WTC11 (cell line): ENCODE measurements around the gene GRIFIN. TPM values are rescaled to one million over a fixed set of nuclear protein-coding genes. Genes with fewer than 3 reads are reported as not detected.

Experiments used
- ATAC-seq: fragments of 200-7000 bp; cut with Tn5 transposase; 2 replicates; pipeline ENCODE4 v1.10.0; 2021; ENCODE audit warnings: mild to moderate bottlenecking, moderate library complexity
- CTCF ChIA-PET: fragments of 300-600 bp; sonication (Branson Sonifier 250); formaldehyde crosslinking; loops from one replicate; lab custom pipeline; 2021; ENCODE audit warnings: antibody characterized with exemption; lab: Charles Lee
- POLR2A ChIA-PET: fragments of 350-600 bp; sonication (Branson Sonifier 250); formaldehyde crosslinking; loops from one replicate; lab custom pipeline; 2021; ENCODE audit warnings: antibody characterized with exemption; lab: Charles Lee
- DNase-seq: peaks from one replicate; pipeline ENCODE4 v3.0.0; 2021; ENCODE audit warnings: low spot score
- H3K27ac Mint-ChIP-seq: 2 replicates; pipeline ENCODE4 v1.8.0; 2021; ENCODE audit warnings: mixed read lengths
- H3K27me3 Mint-ChIP-seq: 2 replicates; pipeline ENCODE4 v1.8.0; 2021; ENCODE audit warnings: low read depth, mild to moderate bottlenecking, moderate library complexity, mixed read lengths
- H3K36me3 Mint-ChIP-seq: 2 replicates; pipeline ENCODE4 v1.8.0; 2021; ENCODE audit warnings: mixed read lengths
- H3K4me1 Mint-ChIP-seq: 2 replicates; pipeline ENCODE4 v1.8.0; 2022; ENCODE audit warnings: mixed read lengths
- H3K4me3 Mint-ChIP-seq: 2 replicates; pipeline ENCODE4 v1.8.0; 2021; ENCODE audit warnings: mild to moderate bottlenecking, moderate library complexity, mixed read lengths
- H3K9me3 Mint-ChIP-seq: 2 replicates; pipeline ENCODE4 v1.8.0; 2021; ENCODE audit warnings: mixed read lengths
- CREM ChIP-seq: sonication (generic); formaldehyde crosslinking; IDR thresholded peaks from 2 replicates; pipeline ENCODE4 v1.8.1; 2022; ENCODE audit warnings: mild to moderate bottlenecking, missing genetic modification reagents, moderate library complexity
- ESRRA ChIP-seq: sonication (generic); formaldehyde crosslinking; IDR thresholded peaks from 2 replicates; pipeline ENCODE4 v1.8.1; 2022; ENCODE audit warnings: mild to moderate bottlenecking, missing genetic modification reagents, borderline replicate concordance
- FOXJ3 ChIP-seq: sonication (generic); formaldehyde crosslinking; IDR thresholded peaks from 2 replicates; pipeline ENCODE4 v1.9.0; 2021; ENCODE audit warnings: missing genetic modification reagents, mild to moderate bottlenecking, borderline replicate concordance
- GTF2I ChIP-seq: fragments of 250-450 bp; sonication (Bioruptor Pico); conservative IDR thresholded peaks from 2 replicates; pipeline ENCODE4 v1.4.0; 2021; ENCODE audit warnings: mild to moderate bottlenecking
- MXD4 ChIP-seq: fragments of 250-450 bp; sonication (Bioruptor Pico); IDR thresholded peaks from 2 replicates; pipeline ENCODE4 v1.8.0; 2021; ENCODE audit warnings: mild to moderate bottlenecking, moderate library complexity, borderline replicate concordance
- MYBL2 ChIP-seq: sonication (generic); formaldehyde crosslinking; IDR thresholded peaks from 2 replicates; pipeline ENCODE4 v1.8.1; 2023; ENCODE audit warnings: mild to moderate bottlenecking, moderate library complexity, missing genetic modification reagents
- OVOL2 ChIP-seq: fragments of 250-450 bp; sonication (Bioruptor Pico); IDR thresholded peaks from 2 replicates; pipeline ENCODE4 v1.9.0; 2021; ENCODE audit warnings: mild to moderate bottlenecking, borderline replicate concordance
- SMAD4 ChIP-seq: sonication (generic); formaldehyde crosslinking; IDR thresholded peaks from 2 replicates; pipeline ENCODE4 v1.8.0; 2022; ENCODE audit warnings: mild to moderate bottlenecking, missing genetic modification reagents
- TEAD1 ChIP-seq: sonication (generic); formaldehyde crosslinking; IDR thresholded peaks from 2 replicates; pipeline ENCODE4 v1.8.0; 2022; ENCODE audit warnings: mild to moderate bottlenecking, missing genetic modification reagents
- TP53 ChIP-seq: sonication (generic); formaldehyde crosslinking; IDR thresholded peaks from 2 replicates; pipeline ENCODE4 v1.8.1; 2023; ENCODE audit warnings: mild to moderate bottlenecking, missing genetic modification reagents
- ZBTB21 ChIP-seq: sonication (generic); formaldehyde crosslinking; IDR thresholded peaks from 2 replicates; pipeline ENCODE4 v1.8.1; 2023; ENCODE audit warnings: mild to moderate bottlenecking, missing genetic modification reagents, borderline replicate concordance
- ZNF138 ChIP-seq: sonication (generic); formaldehyde crosslinking; conservative IDR thresholded peaks from 2 replicates; pipeline ENCODE4 v1.8.1; 2022; ENCODE audit warnings: mild to moderate bottlenecking, moderate library complexity, missing genetic modification reagents
- ZNF416 ChIP-seq: fragments of 250-450 bp; sonication (Bioruptor Pico); IDR thresholded peaks from 2 replicates; pipeline ENCODE4 v1.9.0; 2021; ENCODE audit warnings: mild to moderate bottlenecking, inconsistent platforms
- ZNF671 ChIP-seq: fragments of 250-450 bp; sonication (Bioruptor Pico); IDR thresholded peaks from 2 replicates; pipeline ENCODE4 v1.8.0; 2021; ENCODE audit warnings: mild to moderate bottlenecking
- total RNA-seq: library from RNA; stranded (reverse); gene quantifications from 3 replicates; pipeline ENCODE4 v1.2.3, GENCODE V29; 2021
- TF ChIP-seq, protein P1 (sequence below): sonication (generic); formaldehyde crosslinking; IDR thresholded peaks from 2 replicates; pipeline ENCODE4 v1.8.0; 2022; ENCODE audit warnings: missing genetic modification reagents
- TF ChIP-seq, protein P2 (sequence below): sonication (generic); formaldehyde crosslinking; IDR thresholded peaks from 2 replicates; pipeline ENCODE4 v1.8.0; 2022; ENCODE audit warnings: mild to moderate bottlenecking, missing genetic modification reagents
- TF ChIP-seq, protein P3 (sequence below): sonication (generic); formaldehyde crosslinking; IDR thresholded peaks from 2 replicates; pipeline ENCODE4 v1.8.1; 2023; ENCODE audit warnings: mild to moderate bottlenecking, missing genetic modification reagents
- TF ChIP-seq, protein P4 (sequence below): sonication (generic); formaldehyde crosslinking; IDR thresholded peaks from 2 replicates; pipeline ENCODE4 v1.8.0; 2022; ENCODE audit warnings: mild to moderate bottlenecking, missing genetic modification reagents
- TF ChIP-seq, protein P5 (sequence below): sonication (generic); formaldehyde crosslinking; IDR thresholded peaks from 2 replicates; pipeline ENCODE4 v1.8.0; 2023; ENCODE audit warnings: missing genetic modification reagents

Gene GRIFIN
- total RNA-seq, 1 experiment from 2014 or later = not detected

DNA sequence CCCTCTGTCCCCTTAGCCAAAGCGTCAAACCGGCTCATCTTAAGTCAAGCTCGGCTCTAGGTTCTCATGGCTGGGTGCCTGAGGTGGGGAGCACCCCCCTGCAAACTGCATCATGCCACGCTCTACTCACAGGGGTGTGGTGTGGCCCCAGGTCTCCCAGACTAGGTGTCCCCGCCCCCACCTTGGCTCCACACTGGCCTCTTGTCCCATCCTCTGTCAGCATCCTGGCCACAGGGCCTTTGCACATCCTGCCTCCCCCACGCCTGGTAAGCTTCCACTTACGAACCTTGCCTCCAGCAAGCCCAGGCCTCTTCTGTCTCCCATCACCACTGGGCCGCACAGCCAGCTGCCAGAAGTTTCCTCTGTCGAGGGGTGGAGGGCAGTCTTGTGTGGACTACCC lies 20.2 kb upstream of the GRIFIN start (continued):
- no peak for TF ChIP-seq ZNF671 (CRISPR knock-in tag)
- TF ChIP-seq FOXJ3 (CRISPR knock-in tag) = no peak
- no peak for TF ChIP-seq ZNF138 (CRISPR knock-in tag)
- no peak for TF ChIP-seq OVOL2 (CRISPR knock-in tag)
- TF ChIP-seq TEAD1 (CRISPR knock-in tag) = no peak
- TF ChIP-seq ZBTB21 (CRISPR knock-in tag) = no peak
- TF ChIP-seq, protein P1, sequence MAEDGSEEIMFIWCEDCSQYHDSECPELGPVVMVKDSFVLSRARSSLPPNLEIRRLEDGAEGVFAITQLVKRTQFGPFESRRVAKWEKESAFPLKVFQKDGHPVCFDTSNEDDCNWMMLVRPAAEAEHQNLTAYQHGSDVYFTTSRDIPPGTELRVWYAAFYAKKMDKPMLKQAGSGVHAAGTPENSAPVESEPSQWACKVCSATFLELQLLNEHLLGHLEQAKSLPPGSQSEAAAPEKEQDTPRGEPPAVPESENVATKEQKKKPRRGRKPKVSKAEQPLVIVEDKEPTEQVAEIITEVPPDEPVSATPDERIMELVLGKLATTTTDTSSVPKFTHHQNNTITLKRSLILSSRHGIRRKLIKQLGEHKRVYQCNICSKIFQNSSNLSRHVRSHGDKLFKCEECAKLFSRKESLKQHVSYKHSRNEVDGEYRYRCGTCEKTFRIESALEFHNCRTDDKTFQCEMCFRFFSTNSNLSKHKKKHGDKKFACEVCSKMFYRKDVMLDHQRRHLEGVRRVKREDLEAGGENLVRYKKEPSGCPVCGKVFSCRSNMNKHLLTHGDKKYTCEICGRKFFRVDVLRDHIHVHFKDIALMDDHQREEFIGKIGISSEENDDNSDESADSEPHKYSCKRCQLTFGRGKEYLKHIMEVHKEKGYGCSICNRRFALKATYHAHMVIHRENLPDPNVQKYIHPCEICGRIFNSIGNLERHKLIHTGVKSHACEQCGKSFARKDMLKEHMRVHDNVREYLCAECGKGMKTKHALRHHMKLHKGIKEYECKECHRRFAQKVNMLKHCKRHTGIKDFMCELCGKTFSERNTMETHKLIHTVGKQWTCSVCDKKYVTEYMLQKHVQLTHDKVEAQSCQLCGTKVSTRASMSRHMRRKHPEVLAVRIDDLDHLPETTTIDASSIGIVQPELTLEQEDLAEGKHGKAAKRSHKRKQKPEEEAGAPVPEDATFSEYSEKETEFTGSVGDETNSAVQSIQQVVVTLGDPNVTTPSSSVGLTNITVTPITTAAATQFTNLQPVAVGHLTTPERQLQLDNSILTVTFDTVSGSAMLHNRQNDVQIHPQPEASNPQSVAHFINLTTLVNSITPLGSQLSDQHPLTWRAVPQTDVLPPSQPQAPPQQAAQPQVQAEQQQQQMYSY (CRISPR knock-in tag) = no peak
- TF ChIP-seq CREM = no peak
- TF ChIP-seq, all 79 proteins: peak for 5

DNA sequence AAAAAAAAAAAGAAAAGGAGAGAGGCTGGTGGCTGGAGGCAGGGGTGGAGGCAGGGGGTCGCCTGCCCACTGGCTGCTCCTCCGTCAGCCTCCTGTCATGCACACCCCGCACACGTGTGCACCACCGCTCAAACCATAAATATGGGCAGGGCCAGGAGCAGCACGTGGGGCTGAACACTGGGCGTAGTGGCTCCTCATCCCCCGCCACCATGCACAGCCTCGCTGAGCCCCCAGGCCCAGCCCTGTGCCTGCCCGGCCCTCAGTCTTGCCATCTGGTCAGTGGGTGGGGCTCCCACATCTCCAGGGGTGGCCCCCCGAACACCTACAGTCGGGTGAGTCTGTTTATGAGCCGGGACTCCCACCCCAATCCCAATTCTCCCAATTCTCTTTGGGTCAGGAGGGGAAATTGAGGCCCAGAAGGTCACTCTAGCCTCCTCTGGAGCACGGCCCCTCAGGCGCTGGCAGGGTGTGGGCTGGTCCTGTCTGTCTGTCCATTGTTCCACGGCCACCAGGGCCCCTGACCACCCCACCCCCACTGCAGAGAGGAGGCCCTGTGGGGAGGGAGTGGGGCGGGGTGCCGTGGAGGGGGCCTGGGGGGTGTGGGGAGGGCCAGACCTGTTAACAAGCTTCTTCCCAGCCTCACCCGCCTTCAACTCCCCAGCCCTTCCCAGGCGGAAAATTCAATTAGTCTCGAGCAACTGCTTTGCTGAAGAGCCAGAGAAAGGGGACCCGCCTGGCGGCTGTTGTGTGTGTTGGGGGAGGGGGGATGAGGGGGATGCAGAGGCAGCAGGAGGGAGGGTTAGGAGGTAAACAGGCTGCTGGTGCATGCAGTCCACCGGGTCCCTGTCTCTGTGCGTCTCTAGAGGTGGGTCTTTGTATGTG lies 19.5 kb upstream of the GRIFIN start:
- peaks cover 39% of the 10 kb centered on the region for H3K4me1 Mint-ChIP-seq
- POLR2A ChIA-PET = no interaction called here
- peak; percentile 51; the same call in 1 of the 2 replicates for TF ChIP-seq GTF2I (CRISPR knock-in tag)
- TF ChIP-seq MXD4 (CRISPR knock-in tag) = no peak
- H3K9me3 Mint-ChIP-seq = peaks cover 9% of the 10 kb centered on the region
- H3K27me3 Mint-ChIP-seq = no peaks in the 10 kb centered on the region; the same call in 1 of the 2 replicates
- H3K36me3 Mint-ChIP-seq = no peaks in the 10 kb centered on the region
- DNase-seq (no peak), ATAC-seq (peak; percentile 49)
- H3K4me3 Mint-ChIP-seq = no peak overlapping the region
- H3K27ac Mint-ChIP-seq = no peak overlapping the region
- CTCF ChIA-PET = interaction anchor here (0.6 to 1.7 kb wide), 5 partner anchors 15 to 60 kb away, joined by 3 to 6 read pairs (median 3); no protein-coding TSS in a partner anchor

DNA sequence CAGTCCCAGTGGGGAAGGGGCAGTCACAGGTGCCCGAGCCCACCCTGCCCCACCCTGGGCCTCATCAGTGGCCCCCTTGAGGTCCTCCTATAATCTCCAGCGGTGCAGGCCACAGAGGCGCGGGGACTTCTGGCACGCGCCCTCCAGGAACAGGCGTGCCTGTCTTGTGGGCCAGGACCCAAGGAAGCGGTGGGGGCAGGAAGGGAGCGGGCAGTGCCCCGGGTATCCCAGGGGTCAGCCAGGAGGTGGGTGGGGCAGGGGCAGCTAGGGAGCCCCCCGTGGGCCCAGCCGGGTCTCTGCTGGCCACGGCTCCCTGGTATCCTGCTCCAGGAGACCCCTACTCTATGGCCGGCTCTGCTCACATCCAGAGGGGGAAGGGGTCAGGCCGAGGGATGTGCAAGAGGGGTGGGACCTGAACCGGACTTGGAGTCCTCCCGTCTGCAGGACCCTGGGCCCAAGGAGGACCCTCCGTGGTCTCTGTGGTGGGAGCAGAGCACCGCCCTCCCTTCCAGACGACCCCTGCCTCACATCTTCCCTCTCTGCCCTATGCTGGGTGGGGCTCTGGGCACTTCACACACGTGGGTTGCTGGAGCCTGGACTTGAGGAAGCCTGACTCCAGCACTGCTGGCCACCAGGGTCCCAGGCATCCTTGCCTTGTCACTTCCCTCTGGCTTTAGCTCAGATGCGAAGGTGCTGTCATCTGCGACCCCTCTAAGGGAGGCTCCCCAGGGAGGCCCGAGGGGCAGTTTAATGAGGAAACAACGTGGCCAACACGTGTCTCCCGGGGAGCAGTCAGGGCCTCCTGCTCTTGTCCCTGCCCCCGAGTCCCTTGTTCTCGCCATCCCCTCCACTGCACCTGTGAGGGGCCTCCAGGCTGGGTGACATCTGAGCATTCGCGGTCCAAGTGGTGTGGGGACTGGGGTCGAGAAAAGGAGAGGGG lies 18.3 kb upstream of the GRIFIN start:
- Mint-ChIP-seq H3K36me3 (no peaks in the 10 kb centered on the region), H3K4me1 (peaks cover 32% of the 10 kb centered on the region), H3K27me3 (no peaks in the 10 kb centered on the region), H3K9me3 (peaks cover 9% of the 10 kb centered on the region), H3K4me3 (no peak overlapping the region), H3K27ac (no peak overlapping the region)
- POLR2A ChIA-PET = no interaction called here
- DNase-seq = no peak
- CTCF ChIA-PET = interaction anchor here (0.7 kb wide), 2 partner anchors 20 to 61 kb away, joined by 3 read pairs; no protein-coding TSS in a partner anchor
- no peak for ATAC-seq
- TF ChIP-seq, protein P2, sequence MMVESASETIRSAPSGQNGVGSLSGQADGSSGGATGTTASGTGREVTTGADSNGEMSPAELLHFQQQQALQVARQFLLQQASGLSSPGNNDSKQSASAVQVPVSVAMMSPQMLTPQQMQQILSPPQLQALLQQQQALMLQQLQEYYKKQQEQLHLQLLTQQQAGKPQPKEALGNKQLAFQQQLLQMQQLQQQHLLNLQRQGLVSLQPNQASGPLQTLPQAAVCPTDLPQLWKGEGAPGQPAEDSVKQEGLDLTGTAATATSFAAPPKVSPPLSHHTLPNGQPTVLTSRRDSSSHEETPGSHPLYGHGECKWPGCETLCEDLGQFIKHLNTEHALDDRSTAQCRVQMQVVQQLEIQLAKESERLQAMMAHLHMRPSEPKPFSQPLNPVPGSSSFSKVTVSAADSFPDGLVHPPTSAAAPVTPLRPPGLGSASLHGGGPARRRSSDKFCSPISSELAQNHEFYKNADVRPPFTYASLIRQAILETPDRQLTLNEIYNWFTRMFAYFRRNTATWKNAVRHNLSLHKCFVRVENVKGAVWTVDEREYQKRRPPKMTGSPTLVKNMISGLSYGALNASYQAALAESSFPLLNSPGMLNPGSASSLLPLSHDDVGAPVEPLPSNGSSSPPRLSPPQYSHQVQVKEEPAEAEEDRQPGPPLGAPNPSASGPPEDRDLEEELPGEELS = no peak
- TF ChIP-seq ESRRA (CRISPR knock-in tag) (no peak), TP53 (CRISPR knock-in tag) (no peak), SMAD4 (CRISPR knock-in tag) (no peak), ZNF416 (CRISPR knock-in tag) (no peak), MYBL2 (CRISPR knock-in tag) (no peak)
- TF ChIP-seq, protein P3, sequence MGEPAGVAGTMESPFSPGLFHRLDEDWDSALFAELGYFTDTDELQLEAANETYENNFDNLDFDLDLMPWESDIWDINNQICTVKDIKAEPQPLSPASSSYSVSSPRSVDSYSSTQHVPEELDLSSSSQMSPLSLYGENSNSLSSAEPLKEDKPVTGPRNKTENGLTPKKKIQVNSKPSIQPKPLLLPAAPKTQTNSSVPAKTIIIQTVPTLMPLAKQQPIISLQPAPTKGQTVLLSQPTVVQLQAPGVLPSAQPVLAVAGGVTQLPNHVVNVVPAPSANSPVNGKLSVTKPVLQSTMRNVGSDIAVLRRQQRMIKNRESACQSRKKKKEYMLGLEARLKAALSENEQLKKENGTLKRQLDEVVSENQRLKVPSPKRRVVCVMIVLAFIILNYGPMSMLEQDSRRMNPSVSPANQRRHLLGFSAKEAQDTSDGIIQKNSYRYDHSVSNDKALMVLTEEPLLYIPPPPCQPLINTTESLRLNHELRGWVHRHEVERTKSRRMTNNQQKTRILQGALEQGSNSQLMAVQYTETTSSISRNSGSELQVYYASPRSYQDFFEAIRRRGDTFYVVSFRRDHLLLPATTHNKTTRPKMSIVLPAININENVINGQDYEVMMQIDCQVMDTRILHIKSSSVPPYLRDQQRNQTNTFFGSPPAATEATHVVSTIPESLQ = no peak
- TF ChIP-seq, protein P4, sequence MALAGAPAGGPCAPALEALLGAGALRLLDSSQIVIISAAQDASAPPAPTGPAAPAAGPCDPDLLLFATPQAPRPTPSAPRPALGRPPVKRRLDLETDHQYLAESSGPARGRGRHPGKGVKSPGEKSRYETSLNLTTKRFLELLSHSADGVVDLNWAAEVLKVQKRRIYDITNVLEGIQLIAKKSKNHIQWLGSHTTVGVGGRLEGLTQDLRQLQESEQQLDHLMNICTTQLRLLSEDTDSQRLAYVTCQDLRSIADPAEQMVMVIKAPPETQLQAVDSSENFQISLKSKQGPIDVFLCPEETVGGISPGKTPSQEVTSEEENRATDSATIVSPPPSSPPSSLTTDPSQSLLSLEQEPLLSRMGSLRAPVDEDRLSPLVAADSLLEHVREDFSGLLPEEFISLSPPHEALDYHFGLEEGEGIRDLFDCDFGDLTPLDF (CRISPR knock-in tag) = no peak
- TF ChIP-seq, protein P5, sequence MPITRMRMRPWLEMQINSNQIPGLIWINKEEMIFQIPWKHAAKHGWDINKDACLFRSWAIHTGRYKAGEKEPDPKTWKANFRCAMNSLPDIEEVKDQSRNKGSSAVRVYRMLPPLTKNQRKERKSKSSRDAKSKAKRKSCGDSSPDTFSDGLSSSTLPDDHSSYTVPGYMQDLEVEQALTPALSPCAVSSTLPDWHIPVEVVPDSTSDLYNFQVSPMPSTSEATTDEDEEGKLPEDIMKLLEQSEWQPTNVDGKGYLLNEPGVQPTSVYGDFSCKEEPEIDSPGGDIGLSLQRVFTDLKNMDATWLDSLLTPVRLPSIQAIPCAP (CRISPR knock-in tag) = no peak
